ENCODE data around the gene RAD54L. TPM values are rescaled to one million over a fixed set of nuclear protein-coding genes. Genes with fewer than 3 reads are reported as not detected.

The RAD54L gene
- total and polyA plus RNA-seq, 4 donors: 0.08 to 8.8 (median 0.51) TPM

GRCh38 chr1:46256523-46256922, 9.0 kb downstream of the RAD54L start (continued):
- TF ChIP-seq NR2F2 (IDR thresholded peaks at IDR 0.05) (no peak), JUND (IDR thresholded peaks at IDR 0.05) (no peak), GABPA (IDR thresholded peaks at IDR 0.05 in 1 of 2, conservative IDR thresholded peaks at IDR 0.05 in 1 of 2) (no peak), RXRA (IDR thresholded peaks at IDR 0.05) (no peak)

- Histone ChIP-seq H3K4me3 (ENCODE audit: low read depth in 1 of 3, low read length in 3 of 3) (no peak overlapping the region), H3K4me1 (ENCODE audit: control insufficient read depth in 4 of 4, insufficient read depth in 4 of 4, low read length in 3 of 4) (no peaks in the 10 kb centered on the region), H3K9ac (ENCODE audit: low read depth in 1 of 2, low read length in 2 of 2) (no peak overlapping the region), H3K36me3 (ENCODE audit: control insufficient read depth in 4 of 4, insufficient read depth in 3 of 4, low read depth in 1 of 4, low read length in 3 of 4) (no peaks in the 10 kb centered on the region), H3K27me3 (ENCODE audit: control insufficient read depth in 4 of 4, insufficient read depth in 4 of 4, low read length in 3 of 4) (no peaks in the 10 kb centered on the region), H3K9me3 (ENCODE audit: control insufficient read depth in 4 of 4, low read length in 3 of 4) (no peaks in the 10 kb centered on the region), H3K27ac (ENCODE audit: low read depth in 1 of 2, low read length in 2 of 2) (no peak overlapping the region)
- no peak for TF ChIP-seq HNF4A (conservative IDR thresholded peaks at IDR 0.05)
- no peak for TF ChIP-seq NR2F2 (IDR thresholded peaks at IDR 0.05)
- 89% methylated on average over 1 of the region's 1 CpG for WGBS
- DNase-seq (ENCODE audit: low spot score): no peak
These were observed 14.9 kb downstream of the RAD54L start for GRCh38 chr1:46262508-46262907.

- no peak for TF ChIP-seq ZBTB33 (IDR thresholded peaks at IDR 0.05)
- no peak for TF ChIP-seq EGR1 (IDR thresholded peaks at IDR 0.05; ENCODE audit: low read depth in 2 of 2)
- no peak for TF ChIP-seq SP1 (IDR thresholded peaks at IDR 0.05)
- TF ChIP-seq TAF1 (conservative IDR thresholded peaks at IDR 0.05): no peak
- no peak for TF ChIP-seq FOXA2 (IDR thresholded peaks at IDR 0.05)
- no peak for TF ChIP-seq JUND (IDR thresholded peaks at IDR 0.05)
- no peak for TF ChIP-seq GABPA (IDR thresholded peaks at IDR 0.05 in 1 of 2, conservative IDR thresholded peaks at IDR 0.05 in 1 of 2)
- no peak for TF ChIP-seq CTCF (IDR thresholded peaks at IDR 0.05; ENCODE audit: low read depth, low read length, missing input control)
- TF ChIP-seq RAD21 (IDR thresholded peaks at IDR 0.05): no peak
- no peak overlapping the region for H3K9ac ChIP-seq (ENCODE audit: low read depth in 1 of 2, low read length in 2 of 2)
- H3K9me3 ChIP-seq (ENCODE audit: control insufficient read depth in 4 of 4, low read length in 3 of 4): no peaks in the 10 kb centered on the region
- no peak overlapping the region for H3K27ac ChIP-seq (ENCODE audit: low read depth in 1 of 2, low read length in 2 of 2)
- no peaks in the 10 kb centered on the region for H3K4me1 ChIP-seq (ENCODE audit: control insufficient read depth in 4 of 4, insufficient read depth in 4 of 4, low read length in 3 of 4)
- H3K4me3 ChIP-seq (ENCODE audit: low read depth in 1 of 3, low read length in 3 of 3): no peak overlapping the region
- H3K36me3 ChIP-seq (ENCODE audit: control insufficient read depth in 4 of 4, insufficient read depth in 3 of 4, low read depth in 1 of 4, low read length in 3 of 4): no peaks in the 10 kb centered on the region
- H3K27me3 ChIP-seq (ENCODE audit: control insufficient read depth in 4 of 4, insufficient read depth in 4 of 4, low read length in 3 of 4): no peaks in the 10 kb centered on the region
- WGBS: 90% methylated on average over 2 of the region's 2 CpGs
- no peak for DNase-seq (ENCODE audit: low spot score)
These were observed 15.6 kb downstream of the RAD54L start for GRCh38 chr1:46263146-46263545.

- Histone ChIP-seq H3K27me3 (ENCODE audit: control insufficient read depth in 4 of 4, insufficient read depth in 4 of 4, low read length in 3 of 4) (no peaks in the 10 kb centered on the region), H3K4me1 (ENCODE audit: control insufficient read depth in 4 of 4, insufficient read depth in 4 of 4, low read length in 3 of 4) (no peaks in the 10 kb centered on the region), H3K4me3 (ENCODE audit: low read depth in 1 of 3, low read length in 3 of 3) (no peak overlapping the region), H3K36me3 (ENCODE audit: control insufficient read depth in 4 of 4, insufficient read depth in 3 of 4, low read depth in 1 of 4, low read length in 3 of 4) (no peaks in the 10 kb centered on the region), H3K9ac (ENCODE audit: low read depth in 1 of 2, low read length in 2 of 2) (no peak overlapping the region), H3K27ac (ENCODE audit: low read depth in 1 of 2, low read length in 2 of 2) (no peak overlapping the region), H3K9me3 (ENCODE audit: control insufficient read depth in 4 of 4, low read length in 3 of 4) (no peaks in the 10 kb centered on the region)
- no peak for TF ChIP-seq EGR1 (IDR thresholded peaks at IDR 0.05; ENCODE audit: low read depth in 2 of 2)
- TF ChIP-seq YY1 (IDR thresholded peaks at IDR 0.05): no peak
- TF ChIP-seq ATF3 (IDR thresholded peaks at IDR 0.05): no peak
- no peak for TF ChIP-seq SP1 (IDR thresholded peaks at IDR 0.05)
- TF ChIP-seq RAD21 (IDR thresholded peaks at IDR 0.05): no peak
- TF ChIP-seq ZBTB33 (IDR thresholded peaks at IDR 0.05): no peak
- TF ChIP-seq JUND (IDR thresholded peaks at IDR 0.05): no peak
- WGBS: 94% methylated on average over 1 of the region's 1 CpG
- DNase-seq (ENCODE audit: low spot score): no peak
These were observed 21.0 kb downstream of the RAD54L start for GRCh38 chr1:46268578-46268977.
